IMR-90 (cell line): ENCODE results near the gene NFYC. TPM values are rescaled to one million over a fixed set of nuclear protein-coding genes. Genes with fewer than 3 reads are reported as not detected.

ENCODE experiments used
- ATAC-seq: fragments of 200-7000 bp; cut with Tn5 transposase; 2 replicates; pipeline ENCODE4 v1.9.1; 2020; ENCODE audit warnings: low read depth, mild to moderate bottlenecking, moderate library complexity
- BruUV-seq: library from RNA; stranded (reverse); fragments of 400-500 nt; replicated peaks from 2 replicates; lab custom pipeline; 2021; lab: Mats Ljungman, UMichigan
- CTCF ChIA-PET: fragments of 300-600 bp; formaldehyde crosslinking; extraction: SDS; loops from one replicate; lab custom pipeline; 2021; ENCODE audit warnings: antibody characterized with exemption; lab: Yijun Ruan, JAX
- POLR2A ChIA-PET: fragments of 300-600 bp; sonication (Branson Sonifier 250); formaldehyde crosslinking; loops from one replicate; lab custom pipeline; 2022; ENCODE audit warnings: antibody characterized with exemption; ENCODE audit not compliant: unreplicated experiment; lab: Charles Lee
- DNase-seq: peaks from one replicate; pipeline ENCODE4 v3.0.0; 2013
- H2AFZ ChIP-seq: replicated peaks from 2 replicates; pipeline ENCODE3; 2013; ENCODE audit warnings: low read length, mild to moderate bottlenecking; ENCODE audit not compliant: poor library complexity
- H2AK5ac ChIP-seq: 2 replicates; pipeline ENCODE4 v1.6.1; 2013; ENCODE audit warnings: low read depth, low read length, inconsistent platforms
- H2AK9ac ChIP-seq: replicated peaks from 2 replicates; pipeline ENCODE3; 2013; ENCODE audit warnings: mild to moderate bottlenecking, low read depth, low read length, moderate library complexity; ENCODE audit not compliant: poor library complexity
- H2BK120ac ChIP-seq: 2 replicates; pipeline ENCODE4 v1.6.1; 2013; ENCODE audit warnings: low read depth, low read length, inconsistent platforms
- H2BK15ac ChIP-seq: 3 replicates; pipeline ENCODE4 v1.6.1; 2013; ENCODE audit warnings: low read depth, low read length, inconsistent platforms
- H2BK20ac ChIP-seq: 2 replicates; pipeline ENCODE4 v1.6.1; 2013; ENCODE audit warnings: low read depth, mild to moderate bottlenecking, inconsistent platforms, low read length, moderate library complexity
- H2BK5ac ChIP-seq: 2 replicates; pipeline ENCODE4 v1.6.1; 2013; ENCODE audit warnings: mild to moderate bottlenecking, low read depth, low read length, inconsistent platforms; ENCODE audit not compliant: poor library complexity, severe bottlenecking
- H3K14ac ChIP-seq: replicated peaks from 2 replicates; pipeline ENCODE4 v1.6.1; 2013; ENCODE audit warnings: low read depth, low read length, inconsistent platforms
- H3K18ac ChIP-seq: 2 replicates; pipeline ENCODE4 v1.6.1; 2013; ENCODE audit warnings: low read depth, low read length, control low read depth
- H3K23ac ChIP-seq: 2 replicates; pipeline ENCODE4 v1.6.1; 2013; ENCODE audit warnings: low read depth, low read length, inconsistent platforms
- H3K27ac ChIP-seq: 2 replicates; pipeline ENCODE4 v1.5.1; 2013; ENCODE audit warnings: mild to moderate bottlenecking, control low read depth, low read length; ENCODE audit not compliant: insufficient read depth
- H3K27me3 ChIP-seq: 2 replicates; pipeline ENCODE4 v1.6.1; 2013; ENCODE audit warnings: low read length; ENCODE audit not compliant: control insufficient read depth, insufficient read depth
- H3K36me3 ChIP-seq: 2 replicates; pipeline ENCODE4 v1.6.1; 2013; ENCODE audit warnings: low read length, mixed read lengths; ENCODE audit not compliant: control insufficient read depth, insufficient read depth
- H3K4ac ChIP-seq: 2 replicates; pipeline ENCODE4 v1.6.1; 2013; ENCODE audit warnings: low read depth, low read length, inconsistent platforms
- H3K4me1 ChIP-seq: 2 replicates; pipeline ENCODE4 v1.6.1; 2013; ENCODE audit warnings: low read length, mixed read lengths; ENCODE audit not compliant: control insufficient read depth, insufficient read depth
- H3K4me2 ChIP-seq: 2 replicates; pipeline ENCODE4 v1.6.1; 2013; ENCODE audit warnings: low read depth, mild to moderate bottlenecking, control low read depth, low read length, moderate library complexity
- H3K4me3 ChIP-seq: 2 replicates; pipeline ENCODE4 v1.5.1; 2013; ENCODE audit warnings: low read depth, mild to moderate bottlenecking, control low read depth, low read length, moderate library complexity; ENCODE audit not compliant: insufficient read depth
- H3K56ac ChIP-seq: 2 replicates; pipeline ENCODE4 v1.6.1; 2013; ENCODE audit warnings: low read length, inconsistent platforms; ENCODE audit not compliant: insufficient read depth; ENCODE audit errors: extremely low read depth
- H3K79me1 ChIP-seq, 2 experiments: 2 replicates each; pipeline ENCODE4 v1.6.1; 2013; ENCODE audit warnings: low read length in 2 of 2, inconsistent platforms in 1 of 2, low read depth in 1 of 2
- H3K9ac ChIP-seq: 2 replicates; pipeline ENCODE4 v1.6.1; 2013; ENCODE audit warnings: low read depth, low read length, control low read depth
- H3K9me1 ChIP-seq: 2 replicates; pipeline ENCODE4 v1.6.1; 2013; ENCODE audit warnings: low read length, inconsistent platforms; ENCODE audit not compliant: insufficient read depth
- H3K9me3 ChIP-seq: 2 replicates; pipeline ENCODE4 v1.6.1; 2013; ENCODE audit warnings: low read length; ENCODE audit not compliant: control insufficient read depth, insufficient read depth
- H4K20me1 ChIP-seq: 2 replicates; pipeline ENCODE4 v1.6.1; 2013; ENCODE audit warnings: low read length, inconsistent platforms; ENCODE audit not compliant: insufficient read depth
- H4K5ac ChIP-seq: 2 replicates; pipeline ENCODE4 v1.6.1; 2013; ENCODE audit warnings: mild to moderate bottlenecking, low read depth, low read length, control low read depth
- H4K8ac ChIP-seq, 2 experiments: 2 replicates each; pipeline ENCODE4 v1.6.1; 2013; ENCODE audit warnings: low read depth in 2 of 2, low read length in 2 of 2, control low read depth in 1 of 2, inconsistent platforms in 1 of 2
- H4K91ac ChIP-seq: 2 replicates; pipeline ENCODE4 v1.6.1; 2013; ENCODE audit warnings: low read depth, low read length, inconsistent platforms; ENCODE audit not compliant: insufficient read depth
- BHLHE40 ChIP-seq: fragments of 150-350 bp; IDR thresholded peaks from 2 replicates; pipeline ENCODE4 v1.6.1; 2016; ENCODE audit warnings: mild to moderate bottlenecking, low read depth, low read length
- CEBPB ChIP-seq: IDR thresholded peaks from 2 replicates; pipeline ENCODE4 v1.6.1; 2012; ENCODE audit warnings: low read depth, low read length, improper control_type of control experiment
- CHD1 ChIP-seq: IDR thresholded peaks from 2 replicates; pipeline ENCODE4 v1.6.1; 2012; ENCODE audit warnings: low read depth, low read length, improper control_type of control experiment
- FOS ChIP-seq: fragments of 150-350 bp; IDR thresholded peaks from 2 replicates; pipeline ENCODE4 v1.6.1; 2016; ENCODE audit warnings: low read depth, low read length
- MAFK ChIP-seq: IDR thresholded peaks from 2 replicates; pipeline ENCODE4 v1.6.1; 2012; ENCODE audit warnings: low read depth, low read length, improper control_type of control experiment
- MAZ ChIP-seq: IDR thresholded peaks from 2 replicates; pipeline ENCODE4 v1.6.1; 2012; ENCODE audit warnings: low read depth, mild to moderate bottlenecking, low read length, improper control_type of control experiment, moderate library complexity, borderline replicate concordance
- MXI1 ChIP-seq: IDR thresholded peaks from 2 replicates; pipeline ENCODE4 v1.6.1; 2012; ENCODE audit warnings: low read depth, mild to moderate bottlenecking, low read length, moderate library complexity, borderline replicate concordance
- NFE2L2 ChIP-seq: fragments of 150-350 bp; IDR thresholded peaks from 2 replicates; pipeline ENCODE4 v1.6.1; 2016; ENCODE audit warnings: low read depth, mild to moderate bottlenecking, low read length
- POLR2A ChIP-seq: IDR thresholded peaks from 2 replicates; pipeline ENCODE4 v1.6.1; 2012; ENCODE audit warnings: mild to moderate bottlenecking, low read depth, low read length
- RAD21 ChIP-seq: IDR thresholded peaks from 2 replicates; pipeline ENCODE4 v1.6.1; 2012; ENCODE audit warnings: low read length, improper control_type of control experiment
- RCOR1 ChIP-seq: IDR thresholded peaks from 2 replicates; pipeline ENCODE4 v1.6.1; 2012; ENCODE audit warnings: mild to moderate bottlenecking, low read length, improper control_type of control experiment; ENCODE audit not compliant: insufficient replicate concordance
- RFX5 ChIP-seq: IDR thresholded peaks from 2 replicates; pipeline ENCODE4 v1.8.0; 2012; ENCODE audit warnings: low read depth, mild to moderate bottlenecking, low read length, moderate library complexity
- SMC3 ChIP-seq: fragments of 150-350 bp; IDR thresholded peaks from 2 replicates; pipeline ENCODE4 v1.6.1; 2016; ENCODE audit warnings: low read depth, mild to moderate bottlenecking, antibody characterized with exemption, low read length, moderate library complexity
- WGBS, 2 experiments: methylation state at CpG; one replicate each; pipeline versions ENCODE4 v1.1.5 to v1.1.7; 2013; ENCODE audit warnings: missing lambda C conversion rate in 2 of 2; ENCODE audit not compliant: insufficient read length in 1 of 2; ENCODE audit errors: extremely low coverage in 2 of 2; 5-methylcytosine and 5-hydroxymethylcytosine counted together
- dilution Hi-C: fragments of 300-500 bp; cut with HindIII; formaldehyde crosslinking; loops from one replicate; pipeline ENCODE4 v1.14.3; 2018; ENCODE audit warnings: low sequenced_read_pairs; ENCODE audit not compliant: unreplicated experiment
- in situ Hi-C: fragments of 300-500 bp; cut with MboI; formaldehyde crosslinking; loops from 3 replicates; pipeline ENCODE4 v1.14.3; 2019; ENCODE audit warnings: low sequenced_read_pairs, inconsistent platforms, mixed read lengths
- intact Hi-C: fragments of 100-400 bp; cut with micrococcal nuclease; formaldehyde crosslinking; loops from 2 replicates; pipeline ENCODE4 v1.10.0; 2022
- polyA plus RNA-seq, 3 experiments: library from polyadenylated mRNA; depleted of rRNA; stranded (reverse); fragments of >200 nt; gene quantifications; 2 replicates each; pipeline ENCODE4 v1.2.3, GENCODE V29; 2012; ENCODE audit warnings: low replicate concordance in 1 of 3
- total RNA-seq: library from RNA; depleted of rRNA; stranded (reverse); fragments of >200 nt; gene quantifications from 2 replicates; pipeline ENCODE4 v1.2.3, GENCODE V29; 2012
- TF ChIP-seq, protein P1 (sequence below): fragments of 150-350 bp; IDR thresholded peaks from 2 replicates; pipeline ENCODE4 v1.6.1; 2017; ENCODE audit warnings: mild to moderate bottlenecking, antibody characterized with exemption, low read length, low read depth
- TF ChIP-seq, protein P2 (sequence below): conservative IDR thresholded peaks from 2 replicates; pipeline ENCODE4 v1.5.1; 2012; ENCODE audit warnings: mild to moderate bottlenecking, low read depth, low read length, improper control_type of control experiment
- TF ChIP-seq, protein P3 (sequence below): fragments of 150-350 bp; IDR thresholded peaks from 2 replicates; pipeline ENCODE4 v1.6.1; 2016; ENCODE audit warnings: low read depth, mild to moderate bottlenecking, low read length, moderate library complexity, borderline replicate concordance

Gene NFYC
- total and polyA plus RNA-seq, 2 of the 4 experiments (the other 2 are of a cell fraction), result 45.2 to 62.2 TPM

DNA sequence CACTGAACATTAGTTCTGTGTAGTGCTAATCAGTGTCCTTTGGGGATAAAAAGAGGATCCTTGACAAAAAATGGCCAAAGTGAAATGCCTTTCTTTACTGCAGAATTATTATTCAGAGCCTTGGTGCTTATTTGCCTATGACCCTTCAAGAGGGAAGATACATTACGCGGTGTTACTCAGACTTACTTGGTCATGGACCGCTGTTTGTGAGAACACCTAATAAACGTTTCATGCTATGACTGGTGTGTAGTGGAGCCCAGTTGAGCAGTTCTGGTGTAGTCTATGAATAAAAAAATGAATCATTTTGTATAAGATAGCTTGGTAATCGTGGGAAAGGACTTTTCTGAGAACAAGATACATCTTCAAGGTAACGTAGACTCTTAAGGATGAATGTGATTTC is 8.3 kb downstream of the NFYC start:
- no peaks in the 10 kb centered on the region for H3K27me3 ChIP-seq
- H3K4ac ChIP-seq, result no peak overlapping the region
- H3K14ac ChIP-seq, result no peak overlapping the region
- no peaks in the 10 kb centered on the region for H4K20me1 ChIP-seq
- TF ChIP-seq NFE2L2 (no peak), CEBPB (no peak), MXI1 (no peak), MAFK (no peak), MAZ (no peak), CHD1 (no peak), SMC3 (no peak), RCOR1 (no peak), BHLHE40 (no peak), RFX5 (no peak), RAD21 (no peak), FOS (no peak), POLR2A (no peak)
- TF ChIP-seq, protein P1, sequence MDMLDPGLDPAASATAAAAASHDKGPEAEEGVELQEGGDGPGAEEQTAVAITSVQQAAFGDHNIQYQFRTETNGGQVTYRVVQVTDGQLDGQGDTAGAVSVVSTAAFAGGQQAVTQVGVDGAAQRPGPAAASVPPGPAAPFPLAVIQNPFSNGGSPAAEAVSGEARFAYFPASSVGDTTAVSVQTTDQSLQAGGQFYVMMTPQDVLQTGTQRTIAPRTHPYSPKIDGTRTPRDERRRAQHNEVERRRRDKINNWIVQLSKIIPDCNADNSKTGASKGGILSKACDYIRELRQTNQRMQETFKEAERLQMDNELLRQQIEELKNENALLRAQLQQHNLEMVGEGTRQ, result no peak
- TF ChIP-seq, protein P2, sequence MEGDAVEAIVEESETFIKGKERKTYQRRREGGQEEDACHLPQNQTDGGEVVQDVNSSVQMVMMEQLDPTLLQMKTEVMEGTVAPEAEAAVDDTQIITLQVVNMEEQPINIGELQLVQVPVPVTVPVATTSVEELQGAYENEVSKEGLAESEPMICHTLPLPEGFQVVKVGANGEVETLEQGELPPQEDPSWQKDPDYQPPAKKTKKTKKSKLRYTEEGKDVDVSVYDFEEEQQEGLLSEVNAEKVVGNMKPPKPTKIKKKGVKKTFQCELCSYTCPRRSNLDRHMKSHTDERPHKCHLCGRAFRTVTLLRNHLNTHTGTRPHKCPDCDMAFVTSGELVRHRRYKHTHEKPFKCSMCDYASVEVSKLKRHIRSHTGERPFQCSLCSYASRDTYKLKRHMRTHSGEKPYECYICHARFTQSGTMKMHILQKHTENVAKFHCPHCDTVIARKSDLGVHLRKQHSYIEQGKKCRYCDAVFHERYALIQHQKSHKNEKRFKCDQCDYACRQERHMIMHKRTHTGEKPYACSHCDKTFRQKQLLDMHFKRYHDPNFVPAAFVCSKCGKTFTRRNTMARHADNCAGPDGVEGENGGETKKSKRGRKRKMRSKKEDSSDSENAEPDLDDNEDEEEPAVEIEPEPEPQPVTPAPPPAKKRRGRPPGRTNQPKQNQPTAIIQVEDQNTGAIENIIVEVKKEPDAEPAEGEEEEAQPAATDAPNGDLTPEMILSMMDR, result no peak
- TF ChIP-seq, protein P3, sequence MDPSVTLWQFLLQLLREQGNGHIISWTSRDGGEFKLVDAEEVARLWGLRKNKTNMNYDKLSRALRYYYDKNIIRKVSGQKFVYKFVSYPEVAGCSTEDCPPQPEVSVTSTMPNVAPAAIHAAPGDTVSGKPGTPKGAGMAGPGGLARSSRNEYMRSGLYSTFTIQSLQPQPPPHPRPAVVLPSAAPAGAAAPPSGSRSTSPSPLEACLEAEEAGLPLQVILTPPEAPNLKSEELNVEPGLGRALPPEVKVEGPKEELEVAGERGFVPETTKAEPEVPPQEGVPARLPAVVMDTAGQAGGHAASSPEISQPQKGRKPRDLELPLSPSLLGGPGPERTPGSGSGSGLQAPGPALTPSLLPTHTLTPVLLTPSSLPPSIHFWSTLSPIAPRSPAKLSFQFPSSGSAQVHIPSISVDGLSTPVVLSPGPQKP, result no peak
- no peaks in the 10 kb centered on the region for H3K36me3 ChIP-seq
- H4K5ac ChIP-seq, result no peak overlapping the region
- no peak overlapping the region for H3K9ac ChIP-seq
- no peak overlapping the region for H3K4me3 ChIP-seq
- H2BK5ac ChIP-seq, result no peak overlapping the region
- no peak overlapping the region for H2AK5ac ChIP-seq
- no peak overlapping the region for H2AK9ac ChIP-seq
- intact Hi-C loops, result no loop called here
- ATAC-seq, result no peak
- no peak overlapping the region for H4K91ac ChIP-seq
- H3K9me3 ChIP-seq, result no peaks in the 10 kb centered on the region
- H3K4me2 ChIP-seq, result no peak overlapping the region
- in situ Hi-C loops, result no loop called here
- H3K27ac ChIP-seq, result no peak overlapping the region
- no TSS peak for BruUV-seq
- 67% methylated on average over 1 of the region's 6 CpGs; no CpG with 5 or more reads in 1 of the 2 experiments for WGBS, 2 experiments
- dilution Hi-C loops, result no loop called here
- CTCF ChIA-PET, result no interaction called here
- no peak overlapping the region for H2AFZ ChIP-seq
- H3K9me1 ChIP-seq, result 0 out of 2 replicates have a peak, but pooled peaks cover 2% of the 10 kb centered on the region
- H3K4me1 ChIP-seq, result no peaks in the 10 kb centered on the region
- no peak overlapping the region for H4K8ac ChIP-seq
- no peak overlapping the region for H3K56ac ChIP-seq
- H3K18ac ChIP-seq, result no peak overlapping the region
- H3K23ac ChIP-seq, result no peak overlapping the region
- H3K79me1 ChIP-seq, result peaks cover 29 to 59% of the 10 kb centered on the region in 2 experiments
- H2BK20ac ChIP-seq, result no peak overlapping the region
- POLR2A ChIA-PET, result no interaction called here
- no peak for DNase-seq
- no peak overlapping the region for H2BK15ac ChIP-seq
- no peak overlapping the region for H2BK120ac ChIP-seq
